IMR-90 (cell line): ENCODE data around the gene HJURP. TPM values are rescaled to one million over a fixed set of nuclear protein-coding genes. Genes with fewer than 3 reads are reported as not detected.
A peak's percentile ranks its signal among the peaks of the same experiment; 100 is the strongest.

Experiments used
- ATAC-seq: fragments of 200-7000 bp; cut with Tn5 transposase; 2 replicates; pipeline ENCODE4 v1.9.1; 2020; ENCODE audit warnings: low read depth, mild to moderate bottlenecking, moderate library complexity
- BruUV-seq: library from RNA; stranded (reverse); fragments of 400-500 nt; replicated peaks from 2 replicates; lab custom pipeline; 2021; lab: Mats Ljungman, UMichigan
- CTCF ChIA-PET: fragments of 300-600 bp; formaldehyde crosslinking; extraction: SDS; loops from one replicate; lab custom pipeline; 2021; ENCODE audit warnings: antibody characterized with exemption; lab: Yijun Ruan, JAX
- POLR2A ChIA-PET: fragments of 300-600 bp; sonication (Branson Sonifier 250); formaldehyde crosslinking; loops from one replicate; lab custom pipeline; 2022; ENCODE audit warnings: antibody characterized with exemption; ENCODE audit not compliant: unreplicated experiment; lab: Charles Lee
- DNase-seq: peaks from one replicate; pipeline ENCODE4 v3.0.0; 2013
- H2AFZ ChIP-seq: replicated peaks from 2 replicates; pipeline ENCODE3; 2013; ENCODE audit warnings: low read length, mild to moderate bottlenecking; ENCODE audit not compliant: poor library complexity
- H2AK5ac ChIP-seq: 2 replicates; pipeline ENCODE4 v1.6.1; 2013; ENCODE audit warnings: low read depth, low read length, inconsistent platforms
- H2AK9ac ChIP-seq: replicated peaks from 2 replicates; pipeline ENCODE3; 2013; ENCODE audit warnings: mild to moderate bottlenecking, low read depth, low read length, moderate library complexity; ENCODE audit not compliant: poor library complexity
- H2BK120ac ChIP-seq: 2 replicates; pipeline ENCODE4 v1.6.1; 2013; ENCODE audit warnings: low read depth, low read length, inconsistent platforms
- H2BK15ac ChIP-seq: 3 replicates; pipeline ENCODE4 v1.6.1; 2013; ENCODE audit warnings: low read depth, low read length, inconsistent platforms
- H2BK20ac ChIP-seq: 2 replicates; pipeline ENCODE4 v1.6.1; 2013; ENCODE audit warnings: low read depth, mild to moderate bottlenecking, inconsistent platforms, low read length, moderate library complexity
- H2BK5ac ChIP-seq: 2 replicates; pipeline ENCODE4 v1.6.1; 2013; ENCODE audit warnings: mild to moderate bottlenecking, low read depth, low read length, inconsistent platforms; ENCODE audit not compliant: poor library complexity, severe bottlenecking
- H3K14ac ChIP-seq: replicated peaks from 2 replicates; pipeline ENCODE4 v1.6.1; 2013; ENCODE audit warnings: low read depth, low read length, inconsistent platforms
- H3K18ac ChIP-seq: 2 replicates; pipeline ENCODE4 v1.6.1; 2013; ENCODE audit warnings: low read depth, low read length, control low read depth
- H3K23ac ChIP-seq: 2 replicates; pipeline ENCODE4 v1.6.1; 2013; ENCODE audit warnings: low read depth, low read length, inconsistent platforms
- H3K27ac ChIP-seq: 2 replicates; pipeline ENCODE4 v1.5.1; 2013; ENCODE audit warnings: mild to moderate bottlenecking, control low read depth, low read length; ENCODE audit not compliant: insufficient read depth
- H3K27me3 ChIP-seq: 2 replicates; pipeline ENCODE4 v1.6.1; 2013; ENCODE audit warnings: low read length; ENCODE audit not compliant: control insufficient read depth, insufficient read depth
- H3K36me3 ChIP-seq: 2 replicates; pipeline ENCODE4 v1.6.1; 2013; ENCODE audit warnings: low read length, mixed read lengths; ENCODE audit not compliant: control insufficient read depth, insufficient read depth
- H3K4ac ChIP-seq: 2 replicates; pipeline ENCODE4 v1.6.1; 2013; ENCODE audit warnings: low read depth, low read length, inconsistent platforms
- H3K4me1 ChIP-seq: 2 replicates; pipeline ENCODE4 v1.6.1; 2013; ENCODE audit warnings: low read length, mixed read lengths; ENCODE audit not compliant: control insufficient read depth, insufficient read depth
- H3K4me2 ChIP-seq: 2 replicates; pipeline ENCODE4 v1.6.1; 2013; ENCODE audit warnings: low read depth, mild to moderate bottlenecking, control low read depth, low read length, moderate library complexity
- H3K4me3 ChIP-seq: 2 replicates; pipeline ENCODE4 v1.5.1; 2013; ENCODE audit warnings: low read depth, mild to moderate bottlenecking, control low read depth, low read length, moderate library complexity; ENCODE audit not compliant: insufficient read depth
- H3K56ac ChIP-seq: 2 replicates; pipeline ENCODE4 v1.6.1; 2013; ENCODE audit warnings: low read length, inconsistent platforms; ENCODE audit not compliant: insufficient read depth; ENCODE audit errors: extremely low read depth
- H3K79me1 ChIP-seq, 2 experiments: 2 replicates each; pipeline ENCODE4 v1.6.1; 2013; ENCODE audit warnings: low read length in 2 of 2, inconsistent platforms in 1 of 2, low read depth in 1 of 2
- H3K9ac ChIP-seq: 2 replicates; pipeline ENCODE4 v1.6.1; 2013; ENCODE audit warnings: low read depth, low read length, control low read depth
- H3K9me1 ChIP-seq: 2 replicates; pipeline ENCODE4 v1.6.1; 2013; ENCODE audit warnings: low read length, inconsistent platforms; ENCODE audit not compliant: insufficient read depth
- H3K9me3 ChIP-seq: 2 replicates; pipeline ENCODE4 v1.6.1; 2013; ENCODE audit warnings: low read length; ENCODE audit not compliant: control insufficient read depth, insufficient read depth
- H4K20me1 ChIP-seq: 2 replicates; pipeline ENCODE4 v1.6.1; 2013; ENCODE audit warnings: low read length, inconsistent platforms; ENCODE audit not compliant: insufficient read depth
- H4K5ac ChIP-seq: 2 replicates; pipeline ENCODE4 v1.6.1; 2013; ENCODE audit warnings: mild to moderate bottlenecking, low read depth, low read length, control low read depth
- H4K8ac ChIP-seq, 2 experiments: 2 replicates each; pipeline ENCODE4 v1.6.1; 2013; ENCODE audit warnings: low read depth in 2 of 2, low read length in 2 of 2, control low read depth in 1 of 2, inconsistent platforms in 1 of 2
- H4K91ac ChIP-seq: 2 replicates; pipeline ENCODE4 v1.6.1; 2013; ENCODE audit warnings: low read depth, low read length, inconsistent platforms; ENCODE audit not compliant: insufficient read depth
- CEBPB ChIP-seq: IDR thresholded peaks from 2 replicates; pipeline ENCODE4 v1.6.1; 2012; ENCODE audit warnings: low read depth, low read length, improper control_type of control experiment
- CHD1 ChIP-seq: IDR thresholded peaks from 2 replicates; pipeline ENCODE4 v1.6.1; 2012; ENCODE audit warnings: low read depth, low read length, improper control_type of control experiment
- FOS ChIP-seq: fragments of 150-350 bp; IDR thresholded peaks from 2 replicates; pipeline ENCODE4 v1.6.1; 2016; ENCODE audit warnings: low read depth, low read length
- MAFK ChIP-seq: IDR thresholded peaks from 2 replicates; pipeline ENCODE4 v1.6.1; 2012; ENCODE audit warnings: low read depth, low read length, improper control_type of control experiment
- MAZ ChIP-seq: IDR thresholded peaks from 2 replicates; pipeline ENCODE4 v1.6.1; 2012; ENCODE audit warnings: low read depth, mild to moderate bottlenecking, low read length, improper control_type of control experiment, moderate library complexity, borderline replicate concordance
- MXI1 ChIP-seq: IDR thresholded peaks from 2 replicates; pipeline ENCODE4 v1.6.1; 2012; ENCODE audit warnings: low read depth, mild to moderate bottlenecking, low read length, moderate library complexity, borderline replicate concordance
- POLR2A ChIP-seq: IDR thresholded peaks from 2 replicates; pipeline ENCODE4 v1.6.1; 2012; ENCODE audit warnings: mild to moderate bottlenecking, low read depth, low read length
- RAD21 ChIP-seq: IDR thresholded peaks from 2 replicates; pipeline ENCODE4 v1.6.1; 2012; ENCODE audit warnings: low read length, improper control_type of control experiment
- RFX5 ChIP-seq: IDR thresholded peaks from 2 replicates; pipeline ENCODE4 v1.8.0; 2012; ENCODE audit warnings: low read depth, mild to moderate bottlenecking, low read length, moderate library complexity
- SMC3 ChIP-seq: fragments of 150-350 bp; IDR thresholded peaks from 2 replicates; pipeline ENCODE4 v1.6.1; 2016; ENCODE audit warnings: low read depth, mild to moderate bottlenecking, antibody characterized with exemption, low read length, moderate library complexity
- WGBS, 2 experiments: methylation state at CpG; one replicate each; pipeline versions ENCODE4 v1.1.5 to v1.1.7; 2013; ENCODE audit warnings: missing lambda C conversion rate in 2 of 2; ENCODE audit not compliant: insufficient read length in 1 of 2; ENCODE audit errors: extremely low coverage in 2 of 2; 5-methylcytosine and 5-hydroxymethylcytosine counted together
- dilution Hi-C: fragments of 300-500 bp; cut with HindIII; formaldehyde crosslinking; loops from one replicate; pipeline ENCODE4 v1.14.3; 2018; ENCODE audit warnings: low sequenced_read_pairs; ENCODE audit not compliant: unreplicated experiment
- in situ Hi-C: fragments of 300-500 bp; cut with MboI; formaldehyde crosslinking; loops from 3 replicates; pipeline ENCODE4 v1.14.3; 2019; ENCODE audit warnings: low sequenced_read_pairs, inconsistent platforms, mixed read lengths
- intact Hi-C: fragments of 100-400 bp; cut with micrococcal nuclease; formaldehyde crosslinking; loops from 2 replicates; pipeline ENCODE4 v1.10.0; 2022
- polyA plus RNA-seq, 3 experiments: library from polyadenylated mRNA; depleted of rRNA; stranded (reverse); fragments of >200 nt; gene quantifications; 2 replicates each; pipeline ENCODE4 v1.2.3, GENCODE V29; 2012; ENCODE audit warnings: low replicate concordance in 1 of 3
- total RNA-seq: library from RNA; depleted of rRNA; stranded (reverse); fragments of >200 nt; gene quantifications from 2 replicates; pipeline ENCODE4 v1.2.3, GENCODE V29; 2012
- TF ChIP-seq, protein P1 (sequence below): conservative IDR thresholded peaks from 2 replicates; pipeline ENCODE4 v1.5.1; 2012; ENCODE audit warnings: mild to moderate bottlenecking, low read depth, low read length, improper control_type of control experiment
- TF ChIP-seq, protein P2 (sequence below): fragments of 150-350 bp; IDR thresholded peaks from 2 replicates; pipeline ENCODE4 v1.6.1; 2017; ENCODE audit warnings: mild to moderate bottlenecking, antibody characterized with exemption, low read length, low read depth
- TF ChIP-seq, protein P3 (sequence below): fragments of 150-350 bp; IDR thresholded peaks from 2 replicates; pipeline ENCODE4 v1.6.1; 2016; ENCODE audit warnings: low read depth, mild to moderate bottlenecking, low read length, moderate library complexity, borderline replicate concordance

Gene HJURP
- total and polyA plus RNA-seq, 2 of the 4 experiments (the other 2 are of a cell fraction): 22.6 to 26.5 TPM

DNA sequence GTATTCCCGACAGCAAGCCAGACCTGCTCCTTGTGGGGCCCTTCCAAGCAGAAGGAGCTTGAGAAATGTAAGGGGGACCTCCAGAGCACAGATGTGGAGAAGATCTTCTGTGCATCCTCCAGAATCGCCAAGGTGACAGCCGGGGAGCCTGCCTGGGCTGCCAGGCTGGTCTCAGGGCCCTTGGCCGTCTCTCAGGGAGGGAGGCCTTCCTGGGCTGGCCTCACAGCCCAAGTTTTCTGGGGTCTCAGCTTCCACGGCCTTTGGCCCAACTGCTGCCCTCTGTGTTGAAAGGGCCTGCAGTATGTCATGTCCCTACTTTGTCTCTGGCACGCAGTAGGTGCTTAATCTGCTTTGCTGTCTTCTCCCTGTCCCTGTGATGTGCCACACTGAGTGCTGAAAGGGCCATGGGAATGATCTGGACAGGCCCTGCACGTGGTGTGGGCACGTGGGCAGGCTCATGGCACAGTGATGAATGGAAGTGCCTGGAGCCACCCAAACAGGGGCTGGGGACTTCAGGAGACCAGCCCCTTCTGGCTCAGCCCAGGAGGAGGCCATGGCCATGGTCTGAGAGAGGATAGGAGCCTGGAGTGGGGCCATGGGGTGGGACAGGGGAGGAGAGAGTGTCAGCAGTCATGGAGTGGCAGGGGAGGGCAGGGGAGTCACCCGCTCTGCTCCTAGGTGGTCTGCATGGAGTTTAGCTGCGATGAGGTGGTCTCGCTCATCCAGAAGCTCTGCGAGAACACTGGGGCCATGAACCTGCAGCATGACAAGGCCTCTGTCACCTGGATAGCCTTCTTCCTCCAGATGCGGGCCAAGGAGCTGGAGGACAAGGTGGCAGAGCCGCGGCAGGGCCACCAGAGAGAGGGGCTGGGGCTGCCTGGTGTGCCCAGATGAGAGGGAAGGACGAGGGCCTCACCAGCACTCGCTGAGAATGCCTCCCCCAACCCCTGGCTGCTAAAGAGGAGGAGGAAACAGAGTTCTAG is 35.4 kb downstream of the HJURP start:
- ATAC-seq (no peak), DNase-seq (no peak)
- Histone ChIP-seq H3K79me1 (no peaks in the 10 kb centered on the region), H3K4me2 (no peak overlapping the region), H3K23ac (no peak overlapping the region), H2BK15ac (no peak overlapping the region), H3K9me3 (no peaks in the 10 kb centered on the region), H3K9me1 (no peaks in the 10 kb centered on the region), H4K20me1 (no peaks in the 10 kb centered on the region), H3K14ac (no peak overlapping the region), H2AFZ (peak overlapping the region; percentile 23), H3K56ac (no peak overlapping the region), H3K18ac (no peak overlapping the region), H4K5ac (no peak overlapping the region), H3K9ac (no peak overlapping the region), H2AK5ac (no peak overlapping the region), H4K91ac (no peak overlapping the region), H3K27me3 (peaks cover 7% of the 10 kb centered on the region; the same call in 1 of the 2 replicates), H2BK5ac (no peak overlapping the region), H2BK20ac (no peak overlapping the region), H3K36me3 (no peaks in the 10 kb centered on the region), H4K8ac (no peak overlapping the region), H2AK9ac (peak overlapping the region; percentile 37), H3K4me3 (no peak overlapping the region), H3K4me1 (no peaks in the 10 kb centered on the region), H2BK120ac (no peak overlapping the region), H3K4ac (no peak overlapping the region), H3K27ac (no peak overlapping the region)
- dilution Hi-C loops: no loop called here
- WGBS, 2 experiments: 57% methylated on average over 6 of the region's 17 CpGs; no CpG with 5 or more reads in 1 of the 2 experiments
- intact Hi-C loops: no loop called here
- no TSS peak for BruUV-seq
- TF ChIP-seq RFX5 (no peak), MAFK (no peak), POLR2A (no peak), SMC3 (no peak), FOS (no peak), MXI1 (no peak), RAD21 (no peak), CEBPB (no peak), MAZ (no peak), CHD1 (no peak)
- TF ChIP-seq, protein P1, sequence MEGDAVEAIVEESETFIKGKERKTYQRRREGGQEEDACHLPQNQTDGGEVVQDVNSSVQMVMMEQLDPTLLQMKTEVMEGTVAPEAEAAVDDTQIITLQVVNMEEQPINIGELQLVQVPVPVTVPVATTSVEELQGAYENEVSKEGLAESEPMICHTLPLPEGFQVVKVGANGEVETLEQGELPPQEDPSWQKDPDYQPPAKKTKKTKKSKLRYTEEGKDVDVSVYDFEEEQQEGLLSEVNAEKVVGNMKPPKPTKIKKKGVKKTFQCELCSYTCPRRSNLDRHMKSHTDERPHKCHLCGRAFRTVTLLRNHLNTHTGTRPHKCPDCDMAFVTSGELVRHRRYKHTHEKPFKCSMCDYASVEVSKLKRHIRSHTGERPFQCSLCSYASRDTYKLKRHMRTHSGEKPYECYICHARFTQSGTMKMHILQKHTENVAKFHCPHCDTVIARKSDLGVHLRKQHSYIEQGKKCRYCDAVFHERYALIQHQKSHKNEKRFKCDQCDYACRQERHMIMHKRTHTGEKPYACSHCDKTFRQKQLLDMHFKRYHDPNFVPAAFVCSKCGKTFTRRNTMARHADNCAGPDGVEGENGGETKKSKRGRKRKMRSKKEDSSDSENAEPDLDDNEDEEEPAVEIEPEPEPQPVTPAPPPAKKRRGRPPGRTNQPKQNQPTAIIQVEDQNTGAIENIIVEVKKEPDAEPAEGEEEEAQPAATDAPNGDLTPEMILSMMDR: no peak
- TF ChIP-seq, protein P2, sequence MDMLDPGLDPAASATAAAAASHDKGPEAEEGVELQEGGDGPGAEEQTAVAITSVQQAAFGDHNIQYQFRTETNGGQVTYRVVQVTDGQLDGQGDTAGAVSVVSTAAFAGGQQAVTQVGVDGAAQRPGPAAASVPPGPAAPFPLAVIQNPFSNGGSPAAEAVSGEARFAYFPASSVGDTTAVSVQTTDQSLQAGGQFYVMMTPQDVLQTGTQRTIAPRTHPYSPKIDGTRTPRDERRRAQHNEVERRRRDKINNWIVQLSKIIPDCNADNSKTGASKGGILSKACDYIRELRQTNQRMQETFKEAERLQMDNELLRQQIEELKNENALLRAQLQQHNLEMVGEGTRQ: no peak
- TF ChIP-seq, protein P3, sequence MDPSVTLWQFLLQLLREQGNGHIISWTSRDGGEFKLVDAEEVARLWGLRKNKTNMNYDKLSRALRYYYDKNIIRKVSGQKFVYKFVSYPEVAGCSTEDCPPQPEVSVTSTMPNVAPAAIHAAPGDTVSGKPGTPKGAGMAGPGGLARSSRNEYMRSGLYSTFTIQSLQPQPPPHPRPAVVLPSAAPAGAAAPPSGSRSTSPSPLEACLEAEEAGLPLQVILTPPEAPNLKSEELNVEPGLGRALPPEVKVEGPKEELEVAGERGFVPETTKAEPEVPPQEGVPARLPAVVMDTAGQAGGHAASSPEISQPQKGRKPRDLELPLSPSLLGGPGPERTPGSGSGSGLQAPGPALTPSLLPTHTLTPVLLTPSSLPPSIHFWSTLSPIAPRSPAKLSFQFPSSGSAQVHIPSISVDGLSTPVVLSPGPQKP: no peak
- CTCF ChIA-PET: interaction anchor here (0.9 kb wide), 1 partner anchor 14 kb away, joined by 3 read pairs; no protein-coding TSS in a partner anchor
- POLR2A ChIA-PET: no interaction called here
- in situ Hi-C loops: no loop called here
